HepG2 (cell line): Measurements from ENCODE around the gene FAM83C. TPM values are rescaled to one million over a fixed set of nuclear protein-coding genes. Genes with fewer than 3 reads are reported as not detected.

ENCODE experiments used
- AHR ChIP-seq: IDR thresholded peaks from 2 replicates; pipeline ENCODE4 v1.6.1; 2018; ENCODE audit warnings: missing genetic modification reagents, missing compliant biosample characterization
- ATF7-NPFF ChIP-seq: sonication (generic); formaldehyde crosslinking; IDR thresholded peaks from 2 replicates; pipeline ENCODE4 v1.8.1; 2023; ENCODE audit warnings: mild to moderate bottlenecking, low read depth, missing genetic modification reagents, moderate library complexity
- ATM ChIP-seq: fragments of 450-650 bp; IDR thresholded peaks from 2 replicates; pipeline ENCODE4 v1.7.1; 2017; ENCODE audit warnings: mild to moderate bottlenecking, borderline replicate concordance
- E2F1 ChIP-seq: sonication (generic); formaldehyde crosslinking; IDR thresholded peaks from 2 replicates; pipeline ENCODE4 v1.5.0; 2020; ENCODE audit warnings: missing genetic modification reagents
- FOXC1 ChIP-seq: sonication (generic); formaldehyde crosslinking; IDR thresholded peaks from 2 replicates; pipeline ENCODE4 v1.8.0; 2022; ENCODE audit warnings: mild to moderate bottlenecking, missing genetic modification reagents, borderline replicate concordance
- GTF2F1 ChIP-seq: fragments of 150-350 bp; IDR thresholded peaks from 2 replicates; pipeline ENCODE4 v1.6.1; 2014; ENCODE audit warnings: low read length
- IKZF1 ChIP-seq: fragments of 450-650 bp; IDR thresholded peaks from 2 replicates; pipeline ENCODE4 v1.7.1; 2016
- KDM2A ChIP-seq: sonication (generic); formaldehyde crosslinking; IDR thresholded peaks from 2 replicates; pipeline ENCODE4 v1.4.0; 2020; ENCODE audit warnings: low read depth, missing genetic modification reagents, borderline replicate concordance
- RBM22 ChIP-seq: fragments of 200-400 bp; formaldehyde crosslinking; optimal IDR thresholded peaks from 2 replicates; pipeline ENCODE3; 2017; ENCODE audit warnings: mild to moderate bottlenecking, low read length, moderate library complexity
- STAT5B ChIP-seq: sonication (generic); formaldehyde crosslinking; IDR thresholded peaks from 2 replicates; pipeline ENCODE4 v1.4.0; 2020; ENCODE audit warnings: missing genetic modification reagents
- TAF1 ChIP-seq: sonication (generic); formaldehyde crosslinking; IDR thresholded peaks from 2 replicates; pipeline ENCODE4 v1.4.0; 2020; ENCODE audit warnings: missing genetic modification reagents
- TAF15 ChIP-seq: fragments of 200-400 bp; formaldehyde crosslinking; IDR thresholded peaks from one replicate; pipeline ENCODE4 v1.6.1; 2018; ENCODE audit warnings: mild to moderate bottlenecking, low read depth, low read length; ENCODE audit not compliant: poor library complexity, severe bottlenecking
- TBP ChIP-seq: sonication (generic); formaldehyde crosslinking; IDR thresholded peaks from 2 replicates; pipeline ENCODE4 v1.5.0; 2020; ENCODE audit warnings: missing genetic modification reagents
- ZBTB4 ChIP-seq: sonication (generic); formaldehyde crosslinking; IDR thresholded peaks from 2 replicates; pipeline ENCODE4 v1.4.0; 2020; ENCODE audit warnings: missing genetic modification reagents, mild to moderate bottlenecking, borderline replicate concordance
- ZBTB43 ChIP-seq: sonication (generic); formaldehyde crosslinking; conservative IDR thresholded peaks from 2 replicates; pipeline ENCODE4 v1.4.0; 2020; ENCODE audit warnings: missing genetic modification reagents
- ZKSCAN1 ChIP-seq: fragments of 150-350 bp; IDR thresholded peaks from 2 replicates; pipeline ENCODE4 v1.6.1; 2014; ENCODE audit warnings: low read length
- ZNF101 ChIP-seq: sonication (generic); formaldehyde crosslinking; IDR thresholded peaks from 2 replicates; pipeline ENCODE4 v1.4.0; 2020; ENCODE audit warnings: mild to moderate bottlenecking, low read depth, missing genetic modification reagents, borderline replicate concordance
- ZNF441 ChIP-seq: sonication (generic); formaldehyde crosslinking; IDR thresholded peaks from 2 replicates; pipeline ENCODE4 v1.7.0; 2021; ENCODE audit warnings: missing genetic modification reagents, borderline replicate concordance
- ZNF670 ChIP-seq: sonication (generic); formaldehyde crosslinking; IDR thresholded peaks from 2 replicates; pipeline ENCODE4 v1.8.0; 2022; ENCODE audit warnings: mild to moderate bottlenecking, missing genetic modification reagents, borderline replicate concordance
- polyA plus RNA-seq, 8 experiments: library from polyadenylated mRNA; depleted of rRNA in 3 of 8; stranded (reverse) in 7 of 8; unstranded in 1 of 8; fragments of >200 nt; fragmentation: Illumina TruSeq in 4 of 8; extraction: Trizol in 4 of 8; gene quantifications; 2 replicates each; pipeline versions ENCODE4 v1.2.1 to v1.2.3, GENCODE V29; 2011 to 2016; ENCODE audit warnings: low read depth in 4 of 8, missing spikeins in 1 of 8, mixed read lengths in 1 of 8; ENCODE audit not compliant: insufficient read depth in 1 of 8
- total RNA-seq, 5 experiments: library from RNA; depleted of rRNA; stranded (reverse); fragments of >200 nt; fragmentation: Illumina TruSeq; extraction: Trizol; gene quantifications; 2 replicates each; pipeline ENCODE4 v1.2.3, GENCODE V29; 2016; ENCODE audit warnings: low read depth in 1 of 5
- TF ChIP-seq, protein P1 (sequence below): IDR thresholded peaks from 2 replicates; pipeline ENCODE4 v1.6.1; 2016; ENCODE audit warnings: missing genetic modification reagents, missing compliant biosample characterization
- TF ChIP-seq, protein P2 (sequence below): sonication (generic); formaldehyde crosslinking; IDR thresholded peaks from 2 replicates; pipeline ENCODE4 v1.4.0; 2020; ENCODE audit warnings: mild to moderate bottlenecking, low read depth, missing genetic modification reagents

Gene FAM83C
- total and polyA plus RNA-seq, 2 of the 13 experiments (the other 11 are each of a cell fraction or from before 2014, with no cell fraction given), result 0.04 TPM; not detected in 1

DNA sequence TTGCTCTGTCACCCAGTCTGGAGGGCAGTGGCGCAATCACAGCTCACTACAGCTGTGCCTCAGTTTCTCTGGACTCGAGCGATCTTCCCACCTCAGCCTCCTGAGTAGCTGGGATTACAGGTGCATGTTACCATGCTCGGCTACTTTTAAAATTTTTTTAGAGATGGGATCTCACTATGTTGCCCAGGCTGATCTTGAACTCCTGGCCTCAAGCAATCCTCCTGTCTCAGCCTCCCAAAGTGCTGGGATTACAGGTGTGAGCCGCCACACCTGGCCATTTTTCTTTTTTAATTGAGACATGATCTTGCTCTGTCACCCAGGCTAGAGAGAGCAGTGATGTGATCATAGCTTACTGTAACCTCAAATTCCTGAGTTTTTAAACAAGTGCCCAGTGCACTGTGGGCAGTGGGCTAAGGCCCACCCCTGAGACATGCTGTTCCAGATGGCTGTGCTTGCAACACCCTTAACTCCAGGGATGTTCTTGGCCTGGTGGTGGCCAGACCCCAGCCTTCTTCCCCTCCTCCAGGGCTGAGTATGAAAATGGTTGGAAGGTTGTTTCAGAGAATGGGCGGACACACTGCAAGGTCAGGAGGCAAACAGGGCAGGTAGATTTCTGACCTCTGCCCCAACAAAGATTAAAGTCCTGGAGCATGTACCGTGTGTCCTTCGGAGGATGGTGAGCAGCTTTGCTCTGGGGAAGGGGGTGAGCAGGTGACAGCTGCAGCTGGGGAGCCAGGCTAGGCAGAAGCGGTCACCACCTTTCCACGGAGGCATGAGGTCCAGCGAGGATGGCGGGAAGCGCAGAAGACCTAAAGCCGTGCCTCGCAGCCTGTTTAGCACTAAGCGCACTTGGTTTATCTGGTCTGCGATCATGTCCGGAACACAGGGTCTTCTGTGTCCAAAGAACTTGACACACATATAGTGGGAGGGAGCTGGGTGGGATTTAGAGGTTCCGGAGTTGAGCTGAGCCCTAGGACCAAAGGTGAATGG lies 1.4 kb upstream of the FAM83C start (continued):
- TF ChIP-seq ZBTB4 (CRISPR knock-in tag) (no peak; the same call in 1 of the 2 replicates), GTF2F1 (no peak), TAF15 (no peak), ZNF441 (no peak), FOXC1 (no peak), TBP (no peak), ZNF101 (CRISPR knock-in tag) (no peak), TAF1 (no peak), ZKSCAN1 (no peak), ATF7-NPFF (CRISPR knock-in tag) (0 out of 2 replicates have a peak, but pooled peaks have one; percentile 59), E2F1 (CRISPR knock-in tag) (no peak), STAT5B (CRISPR knock-in tag) (no peak), ATM (no peak), IKZF1 (no peak), RBM22 (no peak), AHR (CRISPR knock-in tag) (no peak), ZNF670 (CRISPR knock-in tag) (no peak), ZBTB43 (no peak), KDM2A (CRISPR knock-in tag) (peak; percentile 1; the same call in 1 of the 2 replicates)
- TF ChIP-seq, protein P1, sequence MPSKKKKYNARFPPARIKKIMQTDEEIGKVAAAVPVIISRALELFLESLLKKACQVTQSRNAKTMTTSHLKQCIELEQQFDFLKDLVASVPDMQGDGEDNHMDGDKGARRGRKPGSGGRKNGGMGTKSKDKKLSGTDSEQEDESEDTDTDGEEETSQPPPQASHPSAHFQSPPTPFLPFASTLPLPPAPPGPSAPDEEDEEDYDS (CRISPR knock-in tag), result no peak
- TF ChIP-seq, protein P2, sequence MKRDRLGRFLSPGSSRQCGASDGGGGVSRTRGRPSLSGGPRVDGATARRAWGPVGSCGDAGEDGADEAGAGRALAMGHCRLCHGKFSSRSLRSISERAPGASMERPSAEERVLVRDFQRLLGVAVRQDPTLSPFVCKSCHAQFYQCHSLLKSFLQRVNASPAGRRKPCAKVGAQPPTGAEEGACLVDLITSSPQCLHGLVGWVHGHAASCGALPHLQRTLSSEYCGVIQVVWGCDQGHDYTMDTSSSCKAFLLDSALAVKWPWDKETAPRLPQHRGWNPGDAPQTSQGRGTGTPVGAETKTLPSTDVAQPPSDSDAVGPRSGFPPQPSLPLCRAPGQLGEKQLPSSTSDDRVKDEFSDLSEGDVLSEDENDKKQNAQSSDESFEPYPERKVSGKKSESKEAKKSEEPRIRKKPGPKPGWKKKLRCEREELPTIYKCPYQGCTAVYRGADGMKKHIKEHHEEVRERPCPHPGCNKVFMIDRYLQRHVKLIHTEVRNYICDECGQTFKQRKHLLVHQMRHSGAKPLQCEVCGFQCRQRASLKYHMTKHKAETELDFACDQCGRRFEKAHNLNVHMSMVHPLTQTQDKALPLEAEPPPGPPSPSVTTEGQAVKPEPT, result no peak
